Esophagus squamous epithelium (tissue), 5 donors: Measurements from ENCODE around the gene SFR1. TPM values are rescaled to one million over a fixed set of nuclear protein-coding genes. Genes with fewer than 3 reads are reported as not detected.

Source experiments
- DNase-seq: peaks from one replicate; lab custom pipeline; 2025; lab: John Stamatoyannopoulos, UW
- H3K27ac ChIP-seq, 4 donors: fragments of 200-600 bp; sonication (generic); one replicate each; pipeline ENCODE4 v1.5.1; 2016 to 2019; ENCODE audit warnings: mild to moderate bottlenecking in 1 of 4
- H3K27me3 ChIP-seq, 4 donors: fragments of 200-600 bp; sonication (generic); 1 replicate in 3 of 4; 2 replicates in 1 of 4; pipeline versions ENCODE4 v1.5.1 to v1.6.0; 2017 to 2021; ENCODE audit warnings: antibody characterized with exemption in 1 of 4
- H3K36me3 ChIP-seq, 3 donors: fragments of 200-600 bp; sonication (generic); one replicate each; pipeline ENCODE4 v1.5.1; 2016 to 2019
- H3K4me1 ChIP-seq, 3 donors: fragments of 200-600 bp; sonication (generic); one replicate each; pipeline ENCODE4 v1.5.1; 2017 to 2019
- H3K4me3 ChIP-seq, 4 donors: fragments of 200-600 bp; sonication (generic); 1 replicate in 3 of 4; 2 replicates in 1 of 4; pipeline ENCODE4 v1.5.1; 2016 to 2019; ENCODE audit warnings: mild to moderate bottlenecking in 2 of 4, moderate library complexity in 1 of 4
- H3K9me3 ChIP-seq, 3 donors: fragments of 200-600 bp; sonication (generic); one replicate each; pipeline ENCODE4 v1.5.1; 2016 to 2019
- CTCF ChIP-seq, 6 experiments: fragments of 450-650 bp in 4 of 6; fragments of 200-600 bp in 2 of 6; sonication (generic) in 2 of 6; IDR thresholded peaks; one replicate each; pipeline ENCODE4 v1.5.1; 2016 to 2019; ENCODE audit warnings: antibody characterized with exemption in 6 of 6, mild to moderate bottlenecking in 4 of 6, moderate library complexity in 4 of 6
- POLR2A ChIP-seq, 4 donors: fragments of 450-650 bp; IDR thresholded peaks; one replicate each; pipeline ENCODE4 v1.6.1; 2017; ENCODE audit warnings: antibody characterized with exemption in 4 of 4, mild to moderate bottlenecking in 4 of 4, moderate library complexity in 3 of 4
- whole genome bisulfite sequencing, 2 donors: methylation state at CpG; one replicate each; pipeline ENCODE4 v1.1.5; 2018; 5-methylcytosine and 5-hydroxymethylcytosine counted together
- intact Hi-C: fragments of 100-400 bp; cut with DNase I; formaldehyde crosslinking; loops from one replicate; pipeline ENCODE4 v1.15.0; 2022
- total RNA-seq, 4 donors: library from RNA; depleted of rRNA; stranded (reverse); fragments of >200 nt; gene quantifications; one replicate each; pipeline ENCODE4 v1.1.0, GENCODE V29; 2016
- donor health status: DM: yes; HTN: yes; CAD: no.

SFR1 gene
- total RNA-seq, 4 donors from 2014 or later: 2.7 to 9.3 (median 6.3) TPM

GRCh38 chr10:104122225-104123107, 495 bp downstream of the SFR1 start:
- peak overlapping the region; percentile 65 to 77 (median 72) for H3K4me3 ChIP-seq
- intact Hi-C loops: loop anchor here (5.0 to 10.0 kb wide), 2 partner anchors 142 to 235 kb away; partner anchors contain the start of gene GSTO2
- peak overlapping the region; percentile 96 to 100 (median 98) for H3K27ac ChIP-seq
- TF ChIP-seq POLR2A (IDR thresholded peaks at IDR 0.05): no peak
- no peak for TF ChIP-seq CTCF (IDR thresholded peaks at IDR 0.05)
- WGBS, 2 donors: 12 to 14% methylated on average over 18 to 23 of the region's 23 CpGs
- H3K4me1 ChIP-seq: peaks cover 8 to 50% (median 19%) of the 10 kb centered on the region in 3 donors
- no peaks in the 10 kb centered on the region for H3K27me3 ChIP-seq
- peaks cover 0 to 17% (median 0%) of the 10 kb centered on the region in 3 donors for H3K36me3 ChIP-seq
- no peaks in the 10 kb centered on the region for H3K9me3 ChIP-seq
- DNase-seq: no peak

- H3K4me1 ChIP-seq: peaks cover 8 to 43% (median 19%) of the 10 kb centered on the region in 3 donors
- TF ChIP-seq POLR2A (IDR thresholded peaks at IDR 0.05): no peak
- peak in 4 of 6 experiments; percentile 28 to 52 (median 38) for TF ChIP-seq CTCF (IDR thresholded peaks at IDR 0.05)
- no peak for DNase-seq
- no peak overlapping the region for H3K4me3 ChIP-seq
- no peaks in the 10 kb centered on the region for H3K27me3 ChIP-seq
- peak overlapping the region in 2 of 4 donors; percentile 4 to 100 for H3K27ac ChIP-seq
- WGBS, 2 donors: 17 to 37% methylated on average over 1 of the region's 1 CpG
- H3K9me3 ChIP-seq: no peaks in the 10 kb centered on the region
- peaks cover 0 to 17% (median 0%) of the 10 kb centered on the region in 3 donors for H3K36me3 ChIP-seq
- intact Hi-C loops: loop anchor here (5.0 to 10.0 kb wide), 2 partner anchors 141 to 236 kb away; partner anchors contain the start of gene GSTO2
These were observed 1.4 kb downstream of the SFR1 start for GRCh38 chr10:104123397-104123796.

GRCh38 chr10:104127411-104127810, 5.4 kb downstream of the SFR1 start:
- Histone ChIP-seq H3K9me3 (no peaks in the 10 kb centered on the region), H3K27ac (no peak overlapping the region), H3K36me3 (peaks cover 0 to 17% (median 0%) of the 10 kb centered on the region in 3 donors), H3K27me3 (no peaks in the 10 kb centered on the region), H3K4me3 (no peak overlapping the region), H3K4me1 (peaks cover 0 to 14% (median 7%) of the 10 kb centered on the region in 3 donors)
- TF ChIP-seq CTCF (IDR thresholded peaks at IDR 0.05) (peak in 1 of 6 experiments; percentile 12), POLR2A (IDR thresholded peaks at IDR 0.05) (no peak)
- intact Hi-C loops: loop anchor here (10.0 kb wide), 1 partner anchor 137 kb away; the partner anchor contains the start of gene GSTO2
- 51 to 75% methylated on average over 2 of the region's 2 CpGs for WGBS, 2 donors
- no peak for DNase-seq

GRCh38 chr10:104128214-104128613, 6.2 kb downstream of the SFR1 start:
- intact Hi-C loops: loop anchor here (10.0 kb wide), 1 partner anchor 137 kb away; the partner anchor contains the start of gene GSTO2
- TF ChIP-seq POLR2A (IDR thresholded peaks at IDR 0.05) (no peak), CTCF (IDR thresholded peaks at IDR 0.05) (no peak)
- no peaks in the 10 kb centered on the region for H3K9me3 ChIP-seq
- H3K36me3 ChIP-seq: peaks cover 0 to 17% (median 0%) of the 10 kb centered on the region in 3 donors
- H3K4me3 ChIP-seq: no peak overlapping the region
- no peak for DNase-seq
- no peak overlapping the region for H3K27ac ChIP-seq
- H3K4me1 ChIP-seq: peaks cover 0 to 6% (median under 1%) of the 10 kb centered on the region in 3 donors
- no peaks in the 10 kb centered on the region for H3K27me3 ChIP-seq
- WGBS, 2 donors: 58 to 72% methylated on average over 2 of the region's 2 CpGs

GRCh38 chr10:104130041-104130440, 8.1 kb downstream of the SFR1 start:
- TF ChIP-seq CTCF (IDR thresholded peaks at IDR 0.05) (no peak), POLR2A (IDR thresholded peaks at IDR 0.05) (no peak)
- 40 to 58% methylated on average over 3 of the region's 3 CpGs for WGBS, 2 donors
- intact Hi-C loops: no loop called here
- DNase-seq: no peak
- Histone ChIP-seq H3K4me3 (no peak overlapping the region), H3K36me3 (peaks cover 0 to 12% (median 0%) of the 10 kb centered on the region in 3 donors), H3K4me1 (no peaks in the 10 kb centered on the region), H3K27me3 (no peaks in the 10 kb centered on the region), H3K9me3 (no peaks in the 10 kb centered on the region), H3K27ac (no peak overlapping the region)
